ENCODE results near the gene GPR132. TPM values are rescaled to one million over a fixed set of nuclear protein-coding genes. Genes with fewer than 3 reads are reported as not detected.

GPR132 gene
- total RNA-seq, 2 donors from 2014 or later, result 0.68 to 1.4 TPM

GRCh38 chr14:105053421-105053820 is 11.8 kb downstream of the GPR132 start:
- no peak overlapping the region for H3K4me3 ChIP-seq
- H3K4me1 ChIP-seq (replicated peaks), result no peaks in the 10 kb centered on the region
- no peaks in the 10 kb centered on the region for H3K9me3 ChIP-seq
- H3K27ac ChIP-seq, result no peak overlapping the region
- no peak for TF ChIP-seq POLR2A (IDR thresholded peaks at IDR 0.05)
- TF ChIP-seq POLR2AphosphoS5 (IDR thresholded peaks at IDR 0.05), result no peak
- no peak for TF ChIP-seq CTCF (IDR thresholded peaks at IDR 0.05)
- intact Hi-C loops (cut with DNase I), result no loop called here
- WGBS, result 84% methylated on average over 6 of the region's 6 CpGs
- H3K27me3 ChIP-seq (replicated peaks; ENCODE audit: insufficient read depth), result no peaks in the 10 kb centered on the region
- no peak for DNase-seq (ENCODE audit: low spot score)
- no peaks in the 10 kb centered on the region for H3K36me3 ChIP-seq

- Histone ChIP-seq H3K4me1 (replicated peaks) (no peaks in the 10 kb centered on the region), H3K4me3 (no peak overlapping the region), H3K27ac (no peak overlapping the region), H3K36me3 (no peaks in the 10 kb centered on the region), H3K9me3 (no peaks in the 10 kb centered on the region), H3K27me3 (replicated peaks; ENCODE audit: insufficient read depth) (no peaks in the 10 kb centered on the region)
- TF ChIP-seq CTCF (IDR thresholded peaks at IDR 0.05), result no peak
- no peak for TF ChIP-seq POLR2AphosphoS5 (IDR thresholded peaks at IDR 0.05)
- TF ChIP-seq POLR2A (IDR thresholded peaks at IDR 0.05), result no peak
- intact Hi-C loops (cut with DNase I), result no loop called here
- no peak for DNase-seq (ENCODE audit: low spot score)
- 78% methylated on average over 4 of the region's 4 CpGs for WGBS
These were observed 13.1 kb downstream of the GPR132 start for GRCh38 chr14:105052110-105052458.

GRCh38 chr14:105051182-105052109 is 13.8 kb downstream of the GPR132 start:
- H3K27ac ChIP-seq, result no peak overlapping the region
- TF ChIP-seq POLR2A (IDR thresholded peaks at IDR 0.05) (no peak), CTCF (IDR thresholded peaks at IDR 0.05) (no peak), POLR2AphosphoS5 (IDR thresholded peaks at IDR 0.05) (no peak)
- DNase-seq (ENCODE audit: low spot score), result no peak
- no peaks in the 10 kb centered on the region for H3K4me1 ChIP-seq (replicated peaks)
- intact Hi-C loops (cut with DNase I), result no loop called here
- no peaks in the 10 kb centered on the region for H3K27me3 ChIP-seq (replicated peaks; ENCODE audit: insufficient read depth)
- WGBS, result 92% methylated on average over 59 of the region's 59 CpGs
- H3K4me3 ChIP-seq, result no peak overlapping the region
- no peaks in the 10 kb centered on the region for H3K36me3 ChIP-seq
- H3K9me3 ChIP-seq, result no peaks in the 10 kb centered on the region

GRCh38 chr14:105050551-105050897 is 14.7 kb downstream of the GPR132 start:
- DNase-seq (ENCODE audit: low spot score), result no peak
- Histone ChIP-seq H3K27me3 (replicated peaks; ENCODE audit: insufficient read depth) (no peaks in the 10 kb centered on the region), H3K27ac (no peak overlapping the region), H3K9me3 (no peaks in the 10 kb centered on the region), H3K4me1 (replicated peaks) (no peaks in the 10 kb centered on the region), H3K4me3 (no peak overlapping the region), H3K36me3 (no peaks in the 10 kb centered on the region)
- 43% methylated on average over 10 of the region's 10 CpGs for WGBS
- TF ChIP-seq CTCF (IDR thresholded peaks at IDR 0.05) (no peak), POLR2A (IDR thresholded peaks at IDR 0.05) (no peak), POLR2AphosphoS5 (IDR thresholded peaks at IDR 0.05) (no peak)
- intact Hi-C loops (cut with DNase I), result no loop called here

Data from prostate gland (tissue), 2 donors.